Endothelial cell of umbilical vein (primary cell): Measurements from ENCODE around the gene TBC1D9.

Experiments used
- CTCF ChIP-seq, 2 donors: IDR thresholded peaks; 1 replicate in 1 of 2; 2 replicates in 1 of 2; pipeline ENCODE4 v1.5.1; 2011; ENCODE audit warnings: low read length in 2 of 2, mild to moderate bottlenecking in 2 of 2, moderate library complexity in 2 of 2, control low read depth in 1 of 2, inconsistent platforms in 1 of 2, low read depth in 1 of 2; ENCODE audit not compliant: insufficient read depth in 1 of 2; ENCODE audit errors: extremely low read depth in 1 of 2
- EZH2 ChIP-seq: IDR thresholded peaks from 2 replicates; pipeline ENCODE4 v1.6.1; 2012; ENCODE audit warnings: borderline replicate concordance, low read depth, mild to moderate bottlenecking, moderate library complexity, low read length, inconsistent platforms; ENCODE audit not compliant: severe bottlenecking
- FOS ChIP-seq: IDR thresholded peaks from 2 replicates; pipeline ENCODE4 v1.6.1; 2011; ENCODE audit warnings: mild to moderate bottlenecking, low read length, moderate library complexity, borderline replicate concordance; ENCODE audit not compliant: insufficient read depth
- JUN ChIP-seq: IDR thresholded peaks from 2 replicates; pipeline ENCODE4 v1.6.1; 2011; ENCODE audit warnings: borderline replicate concordance, low read depth; ENCODE audit not compliant: insufficient read length, insufficient read depth
- MAX ChIP-seq: IDR thresholded peaks from 2 replicates; pipeline ENCODE4 v1.6.1; 2011; ENCODE audit not compliant: insufficient read depth, insufficient read length
- MYC ChIP-seq: IDR thresholded peaks from one replicate; pipeline ENCODE4 v1.6.1; 2011; ENCODE audit warnings: mild to moderate bottlenecking, low read depth, low read length
- POLR2A ChIP-seq: IDR thresholded peaks from 2 replicates; pipeline ENCODE4 v1.6.1; 2012; ENCODE audit warnings: low read depth, mild to moderate bottlenecking, control low read depth, low read length
- POLR2AphosphoS5 ChIP-seq: IDR thresholded peaks from 2 replicates; pipeline ENCODE4 v1.6.1; 2012; ENCODE audit warnings: low read depth, mild to moderate bottlenecking, control low read depth, low read length, moderate library complexity; ENCODE audit not compliant: insufficient read depth

- TF ChIP-seq CTCF (IDR thresholded peaks at IDR 0.05; ENCODE audit: extremely low read depth in 1 of 2, insufficient read depth in 1 of 2, low read depth in 1 of 2, low read length in 2 of 2) (no peak), POLR2AphosphoS5 (no peak), POLR2A (no peak), MAX (no peak), EZH2 (no peak), JUN (no peak), FOS (no peak), MYC (no peak)
Measured at GRCh38 chr4:140704392-140704960, 51.7 kb downstream of the TBC1D9 start.
